GM12878 (cell line): ENCODE data around the gene MCM6. TPM values are rescaled to one million over a fixed set of nuclear protein-coding genes. Genes with fewer than 3 reads are reported as not detected.

Experiments
- ATAC-seq: fragments of 200-7000 bp; cut with Tn5 transposase; 3 replicates; pipeline ENCODE4 v1.9.1; 2020; ENCODE audit warnings: mild to moderate bottlenecking, moderate library complexity
- BruUV-seq: library from RNA; stranded (reverse); fragments of 400-500 nt; replicated peaks from 2 replicates; lab custom pipeline; 2021; lab: Mats Ljungman, UMichigan
- CTCF ChIA-PET: fragments of 300-600 bp; sonication (Branson Sonifier 250); formaldehyde crosslinking; extraction: SDS; loops from one replicate; lab custom pipeline; 2021; ENCODE audit warnings: inconsistent platforms; lab: Yijun Ruan, JAX
- POLR2A ChIA-PET: fragments of 350-600 bp; formaldehyde crosslinking; extraction: SDS; loops from one replicate; lab custom pipeline; 2021; ENCODE audit warnings: inconsistent platforms; lab: Charles Lee
- RAD21 ChIA-PET: fragments of 300-600 bp; sonication (Branson Sonifier 250); formaldehyde crosslinking; loops from one replicate; lab custom pipeline; 2023; ENCODE audit warnings: antibody characterized with exemption; ENCODE audit not compliant: unreplicated experiment; lab: Charles Lee
- SMC1A ChIA-PET: fragments of 300-600 bp; sonication (Branson Sonifier 250); formaldehyde crosslinking; loops from one replicate; lab custom pipeline; 2023; ENCODE audit not compliant: unreplicated experiment, uncharacterized antibody; lab: Charles Lee
- DNase-seq: peaks from one replicate; pipeline ENCODE4 v3.0.0-alpha.2; 2011; ENCODE audit warnings: low read depth, low spot score
- FAIRE-seq: peaks from 3 replicates; lab custom pipeline; 2011; peaks lifted over from hg19 to GRCh38; lab: Jason Lieb, UNC
- H2AFZ ChIP-seq: 2 replicates; pipeline ENCODE4 v1.6.0; 2011; ENCODE audit warnings: low read depth, low read length, control low read depth; ENCODE audit not compliant: control insufficient read depth
- H3K27ac ChIP-seq: 2 replicates; pipeline ENCODE4 v1.5.1; 2011; ENCODE audit warnings: control low read depth; ENCODE audit not compliant: control insufficient read depth, insufficient read depth
- H3K27me3 ChIP-seq, 2 experiments: replicated peaks in 1 of 2; 2 replicates each; pipeline versions ENCODE4 v1.6.0 to v1.6.1; 2011; ENCODE audit warnings: low read length in 1 of 2; ENCODE audit not compliant: control insufficient read depth in 2 of 2, insufficient read depth in 2 of 2
- H3K36me3 ChIP-seq, 2 experiments: 2 replicates each; pipeline ENCODE4 v1.5.1; 2011; ENCODE audit warnings: low read length in 1 of 2; ENCODE audit not compliant: control insufficient read depth in 2 of 2, insufficient read depth in 2 of 2
- H3K4me1 ChIP-seq: 2 replicates; pipeline ENCODE4 v1.6.1; 2011; ENCODE audit warnings: mild to moderate bottlenecking, low read length, moderate library complexity, mixed read lengths; ENCODE audit not compliant: control insufficient read depth, insufficient read depth
- H3K4me2 ChIP-seq: 2 replicates; pipeline ENCODE4 v1.6.0; 2011; ENCODE audit warnings: control low read depth; ENCODE audit not compliant: control insufficient read depth, insufficient read depth
- H3K4me3 ChIP-seq: fragments of 200-600 bp; sonication (generic); 2 replicates; pipeline ENCODE4 v1.5.1; 2016
- H3K79me2 ChIP-seq: 2 replicates; pipeline ENCODE4 v1.6.0; 2011; ENCODE audit warnings: low read length; ENCODE audit not compliant: control insufficient read depth, insufficient read depth
- H3K9ac ChIP-seq: 2 replicates; pipeline ENCODE4 v1.8.0; 2011; ENCODE audit warnings: low read length, control low read depth, mixed read lengths; ENCODE audit not compliant: control insufficient read depth, insufficient read depth
- H3K9me3 ChIP-seq: replicated peaks from 3 replicates; pipeline ENCODE4 v1.5.1; 2011; ENCODE audit warnings: mild to moderate bottlenecking, low read length; ENCODE audit not compliant: control insufficient read depth, insufficient read depth
- H4K20me1 ChIP-seq: 2 replicates; pipeline ENCODE4 v1.6.0; 2011; ENCODE audit not compliant: control insufficient read depth, insufficient read depth
- EED ChIP-seq: sonication (generic); IDR thresholded peaks from 2 replicates; pipeline ENCODE4 v1.6.1; 2016; ENCODE audit warnings: antibody characterized with exemption, low read depth
- SPI1 ChIP-seq: IDR thresholded peaks from 2 replicates; pipeline ENCODE4 v1.6.1; 2011; ENCODE audit warnings: low read depth, mild to moderate bottlenecking, low read length, moderate library complexity, borderline replicate concordance; ENCODE audit not compliant: insufficient read depth
- SUPT20H ChIP-seq: IDR thresholded peaks from 2 replicates; pipeline ENCODE4 v1.6.1; 2011; ENCODE audit warnings: low read depth, mild to moderate bottlenecking, low read length, moderate library complexity, borderline replicate concordance; ENCODE audit not compliant: control insufficient read depth
- WGBS: methylation state at CpG from one replicate; pipeline ENCODE4 v1.1.6; 2016; ENCODE audit warnings: low lambda C conversion rate; ENCODE audit not compliant: insufficient replicate concordance, insufficient coverage; ENCODE audit errors: missing lambda C conversion rate; 5-methylcytosine and 5-hydroxymethylcytosine counted together
- in situ Hi-C: fragments of 300-500 bp; cut with MboI; formaldehyde crosslinking; loops from 9 replicates; pipeline ENCODE4 v1.14.3; 2018; ENCODE audit warnings: mixed read lengths
- intact Hi-C: fragments of 100-400 bp; cut with micrococcal nuclease; formaldehyde crosslinking; loops from one replicate; pipeline ENCODE4 v1.14.2; 2022; ENCODE audit not compliant: unreplicated experiment
- polyA plus RNA-seq, 11 experiments: library from polyadenylated mRNA; depleted of rRNA in 4 of 11; unstranded in 6 of 11; stranded (reverse) in 5 of 11; fragments of >200 nt; fragmentation: Nextera tagmentation in 4 of 11; fragmentation: Illumina TruSeq in 1 of 11; extraction: Ambion mirVana in 4 of 11; extraction: Trizol in 1 of 11; gene quantifications; 1 replicate in 1 of 11; 2 replicates in 10 of 11; pipeline versions ENCODE4 v1.2.1 to v1.2.3, GENCODE V29; 2011 to 2016; ENCODE audit warnings: inconsistent platforms in 2 of 11, missing spikeins in 2 of 11, low read depth in 1 of 11
- total RNA-seq, 4 experiments: library from RNA; depleted of rRNA in 3 of 4; stranded (reverse); fragments of >200 nt in 3 of 4; fragmentation: Illumina TruSeq in 1 of 4; extraction: Trizol in 1 of 4; gene quantifications; 2 replicates each; pipeline versions ENCODE4 v1.2.1 to v1.2.3, GENCODE V29; 2013 to 2021

Gene MCM6
- total and polyA plus RNA-seq, 10 of the 15 experiments (the other 5 are each of a cell fraction or from before 2014, with no cell fraction given), result 37.4 to 118 (median 82.2) TPM

- TF ChIP-seq EED, result no peak
- TF ChIP-seq, all 136 proteins: peak for 0
Measured at GRCh38 chr2:135802350-135802749, 73.9 kb downstream of the MCM6 start (continued).

DNA sequence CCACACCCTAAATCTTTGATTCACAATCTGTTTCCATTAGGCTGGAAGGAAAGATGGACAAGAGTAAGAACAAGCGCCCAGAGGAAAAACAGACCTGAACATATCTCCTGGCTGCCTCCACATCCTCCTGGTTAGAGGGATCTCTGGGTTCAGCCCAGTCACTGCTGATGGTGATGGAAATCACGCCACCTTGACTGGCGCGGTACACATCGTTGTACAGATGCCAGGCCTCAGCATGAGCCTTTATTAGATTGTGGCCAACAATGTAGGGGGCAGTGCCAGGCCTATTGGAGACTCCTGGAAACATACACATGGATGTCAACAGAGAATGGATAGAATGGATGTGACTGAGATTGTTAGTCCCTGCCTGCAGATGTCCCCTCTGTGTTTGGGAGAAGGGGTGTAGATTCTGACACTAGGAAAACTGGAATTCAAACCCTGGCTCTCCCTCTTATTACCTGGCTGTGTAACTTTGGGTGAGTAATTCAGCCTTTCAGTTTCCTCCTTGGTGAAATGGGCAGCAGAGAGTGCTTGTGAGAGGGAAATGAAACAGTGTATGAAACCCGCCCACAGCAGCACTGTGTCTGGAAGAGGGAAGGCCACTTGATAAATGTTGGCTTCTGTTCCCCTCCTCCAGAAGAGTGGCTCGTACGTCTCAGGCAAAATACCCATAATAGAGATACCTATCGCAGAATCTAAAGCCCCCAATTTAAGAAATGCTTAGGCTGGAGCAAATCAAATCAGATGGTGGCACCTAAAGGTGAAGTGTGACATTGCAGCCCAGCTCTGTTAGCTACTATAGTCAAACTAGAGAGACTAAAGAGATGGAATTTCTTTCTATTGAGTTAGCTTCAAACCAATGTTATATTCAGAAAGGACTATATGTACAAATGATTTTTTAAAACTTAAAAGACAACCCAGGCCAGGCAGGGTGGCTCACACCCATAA, 75.5 kb downstream of the MCM6 start:
- peaks cover 4% of the 10 kb centered on the region; the same call in 1 of the 2 replicates for H3K4me1 ChIP-seq
- DNase-seq (no peak), ATAC-seq (no peak)
- no peaks in the 10 kb centered on the region for H3K27me3 ChIP-seq
- no peaks in the 10 kb centered on the region; a peak in 1 of 4 replicates for H3K36me3 ChIP-seq
- H3K4me3 ChIP-seq, result no peak overlapping the region
- ChIA-PET POLR2A (no interaction called here), CTCF (interaction anchor here (0.6 to 1.0 kb wide), 5 partner anchors 8 to 776 kb away, joined by 3 to 5 read pairs (median 3); no protein-coding TSS in a partner anchor), SMC1A (interaction anchor here (1.3 kb wide), 1 partner anchor 57 kb away, joined by 3 read pairs; no protein-coding TSS in a partner anchor), RAD21 (no interaction called here)
- no peak overlapping the region for H3K9ac ChIP-seq
- in situ Hi-C loops, result no loop called here
- intact Hi-C loops, result no loop called here
- no peak overlapping the region for H3K4me2 ChIP-seq
- 86% methylated on average over 9 of the region's 9 CpGs for WGBS
- no peak overlapping the region for H3K27ac ChIP-seq
- peaks cover 5% of the 10 kb centered on the region; the same call in 2 of the 3 replicates for H3K9me3 ChIP-seq
- H2AFZ ChIP-seq, result no peak overlapping the region; the same call in 1 of the 2 replicates
- TF ChIP-seq SUPT20H (no peak), SPI1 (peak; percentile 33; the same call in 1 of the 2 replicates)
- TF ChIP-seq, all 136 proteins: peak for 1
- no TSS peak for BruUV-seq
- Histone ChIP-seq H4K20me1 (no peaks in the 10 kb centered on the region), H3K79me2 (no peaks in the 10 kb centered on the region)
- no peak for FAIRE-seq
